RWPE2 (cell line): ENCODE results near the gene KCNK3.

Experiments used
- ATAC-seq: fragments of 200-7000 bp; cut with Tn5 transposase; 3 replicates; pipeline ENCODE4 v1.9.1; 2021; ENCODE audit warnings: low read depth
- DNase-seq: peaks from one replicate; pipeline ENCODE4 v3.0.0-alpha.2; 2020; ENCODE audit warnings: low spot score
- H3K27ac ChIP-seq: fragments of 450-650 bp; 2 replicates; pipeline ENCODE4 v1.5.1; 2017; ENCODE audit warnings: mild to moderate bottlenecking; ENCODE audit not compliant: poor library complexity, severe bottlenecking
- H3K27me3 ChIP-seq: fragments of 250-450 bp; sonication (Bioruptor Pico); 2 replicates; pipeline ENCODE4 v1.5.1; 2021; ENCODE audit warnings: mild to moderate bottlenecking, moderate library complexity; ENCODE audit not compliant: insufficient read depth, poor library complexity, severe bottlenecking
- H3K36me3 ChIP-seq: fragments of 250-450 bp; sonication (Bioruptor Pico); 2 replicates; pipeline ENCODE4 v1.5.1; 2020; ENCODE audit warnings: low read depth, mild to moderate bottlenecking, moderate library complexity
- H3K4me1 ChIP-seq: fragments of 250-450 bp; sonication (Bioruptor Pico); 2 replicates; pipeline ENCODE4 v1.5.1; 2021; ENCODE audit warnings: mild to moderate bottlenecking, moderate library complexity; ENCODE audit not compliant: insufficient read depth, poor library complexity, severe bottlenecking
- H3K4me3 ChIP-seq: fragments of 250-450 bp; sonication (Bioruptor Pico); 2 replicates; pipeline ENCODE4 v1.5.1; 2021; ENCODE audit warnings: mild to moderate bottlenecking, moderate library complexity; ENCODE audit not compliant: severe bottlenecking
- H3K9me3 ChIP-seq: fragments of 250-450 bp; sonication (Bioruptor Pico); 2 replicates; pipeline ENCODE4 v1.5.1; 2021; ENCODE audit warnings: mild to moderate bottlenecking, moderate library complexity; ENCODE audit not compliant: severe bottlenecking
- TF ChIP-seq, protein P1 (sequence below): fragments of 450-650 bp; IDR thresholded peaks from one replicate; pipeline ENCODE4 v1.5.1; 2017; ENCODE audit warnings: mild to moderate bottlenecking, moderate library complexity; ENCODE audit not compliant: poor library complexity, severe bottlenecking

KCNK3 gene

DNA sequence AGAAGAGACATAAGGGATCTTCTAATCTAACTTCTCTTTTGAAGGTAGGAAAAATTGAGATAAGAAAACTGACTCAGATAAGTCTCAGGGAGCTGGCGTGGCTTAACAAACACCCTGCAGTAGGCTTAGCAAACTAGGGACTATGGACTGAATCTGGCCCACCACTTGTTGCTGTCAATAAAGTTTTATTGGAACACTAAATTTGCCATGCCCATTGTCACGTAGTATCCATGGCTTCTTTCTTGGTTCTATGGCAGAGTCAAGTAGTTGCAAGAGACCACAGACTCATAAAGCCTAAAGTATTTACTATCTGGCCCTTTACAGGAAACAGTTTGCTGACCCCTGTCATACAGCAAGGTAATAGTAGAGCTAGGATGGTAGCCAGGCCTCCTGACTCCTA, 24.2 kb downstream of the KCNK3 start:
- H3K4me1 ChIP-seq: peaks cover 10% of the 10 kb centered on the region
- no peak for DNase-seq
- no peak for ATAC-seq
- no peaks in the 10 kb centered on the region for H3K36me3 ChIP-seq
- no peaks in the 10 kb centered on the region for H3K9me3 ChIP-seq
- no peak overlapping the region for H3K4me3 ChIP-seq
- TF ChIP-seq, protein P1, sequence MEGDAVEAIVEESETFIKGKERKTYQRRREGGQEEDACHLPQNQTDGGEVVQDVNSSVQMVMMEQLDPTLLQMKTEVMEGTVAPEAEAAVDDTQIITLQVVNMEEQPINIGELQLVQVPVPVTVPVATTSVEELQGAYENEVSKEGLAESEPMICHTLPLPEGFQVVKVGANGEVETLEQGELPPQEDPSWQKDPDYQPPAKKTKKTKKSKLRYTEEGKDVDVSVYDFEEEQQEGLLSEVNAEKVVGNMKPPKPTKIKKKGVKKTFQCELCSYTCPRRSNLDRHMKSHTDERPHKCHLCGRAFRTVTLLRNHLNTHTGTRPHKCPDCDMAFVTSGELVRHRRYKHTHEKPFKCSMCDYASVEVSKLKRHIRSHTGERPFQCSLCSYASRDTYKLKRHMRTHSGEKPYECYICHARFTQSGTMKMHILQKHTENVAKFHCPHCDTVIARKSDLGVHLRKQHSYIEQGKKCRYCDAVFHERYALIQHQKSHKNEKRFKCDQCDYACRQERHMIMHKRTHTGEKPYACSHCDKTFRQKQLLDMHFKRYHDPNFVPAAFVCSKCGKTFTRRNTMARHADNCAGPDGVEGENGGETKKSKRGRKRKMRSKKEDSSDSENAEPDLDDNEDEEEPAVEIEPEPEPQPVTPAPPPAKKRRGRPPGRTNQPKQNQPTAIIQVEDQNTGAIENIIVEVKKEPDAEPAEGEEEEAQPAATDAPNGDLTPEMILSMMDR: no peak
- H3K27me3 ChIP-seq: no peaks in the 10 kb centered on the region
- no peak overlapping the region for H3K27ac ChIP-seq

DNA sequence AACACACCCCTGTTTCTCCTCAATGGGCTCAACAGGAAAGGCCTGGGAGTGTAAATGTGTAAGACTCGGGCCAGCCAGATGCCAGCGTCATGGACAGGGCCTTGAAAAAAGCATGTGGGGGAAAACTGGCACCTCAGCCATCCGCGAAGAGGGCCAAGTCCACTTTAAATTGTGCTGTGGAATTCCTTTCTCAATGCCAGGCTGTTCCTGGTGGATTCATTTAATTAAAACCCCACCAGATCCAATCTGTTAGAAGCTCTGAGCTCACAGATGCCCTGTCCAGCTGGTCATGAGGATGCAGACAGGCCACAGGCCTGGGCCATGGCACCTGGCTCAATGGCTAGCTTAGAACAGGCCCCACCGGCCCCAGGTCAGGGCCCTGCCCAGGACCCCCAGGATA, 24.8 kb downstream of the KCNK3 start:
- Histone ChIP-seq H3K4me1 (peaks cover 10% of the 10 kb centered on the region), H3K27me3 (no peaks in the 10 kb centered on the region), H3K9me3 (no peaks in the 10 kb centered on the region), H3K36me3 (no peaks in the 10 kb centered on the region), H3K27ac (no peak overlapping the region), H3K4me3 (no peak overlapping the region)
- TF ChIP-seq, protein P1: no peak
- ATAC-seq (no peak), DNase-seq (no peak)

DNA sequence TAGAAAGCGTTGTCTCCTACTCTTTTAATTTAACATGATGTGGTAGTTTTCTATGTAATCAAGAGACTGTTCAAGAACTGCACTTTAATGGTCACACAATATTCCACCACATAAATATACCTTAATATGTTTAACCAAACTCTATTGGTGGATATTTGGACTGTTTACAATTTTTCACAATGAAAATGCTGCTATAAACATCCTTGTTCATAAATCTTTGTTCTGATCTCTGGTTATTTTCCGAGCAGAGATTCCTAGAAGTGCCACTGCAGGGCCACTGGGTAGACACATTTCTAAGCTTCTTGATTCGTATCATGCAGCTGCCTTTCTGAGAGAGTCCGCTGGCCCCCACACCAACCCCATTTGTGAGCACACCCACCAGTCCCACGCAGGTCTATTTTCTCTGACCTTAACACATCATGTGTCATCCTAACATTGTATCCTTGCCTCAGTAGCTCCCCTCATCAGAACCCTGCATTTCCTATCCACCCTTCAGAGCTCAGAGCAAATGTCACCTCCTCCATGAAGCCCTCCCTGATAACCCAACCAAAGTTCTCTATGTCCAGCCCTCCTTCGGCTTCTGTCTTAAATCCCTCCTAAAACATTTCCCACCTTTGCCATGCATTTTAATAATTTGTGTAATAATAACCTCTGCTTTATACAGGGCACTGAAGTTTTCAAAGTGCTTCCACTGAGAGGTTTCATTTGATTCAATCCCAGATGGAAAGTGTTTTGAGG, 26.6 kb downstream of the KCNK3 start:
- Histone ChIP-seq H3K36me3 (no peaks in the 10 kb centered on the region), H3K9me3 (no peaks in the 10 kb centered on the region), H3K27me3 (no peaks in the 10 kb centered on the region), H3K4me1 (peaks cover 16% of the 10 kb centered on the region), H3K4me3 (no peak overlapping the region), H3K27ac (no peak overlapping the region)
- DNase-seq (no peak), ATAC-seq (no peak)
- TF ChIP-seq, protein P1: no peak

DNA sequence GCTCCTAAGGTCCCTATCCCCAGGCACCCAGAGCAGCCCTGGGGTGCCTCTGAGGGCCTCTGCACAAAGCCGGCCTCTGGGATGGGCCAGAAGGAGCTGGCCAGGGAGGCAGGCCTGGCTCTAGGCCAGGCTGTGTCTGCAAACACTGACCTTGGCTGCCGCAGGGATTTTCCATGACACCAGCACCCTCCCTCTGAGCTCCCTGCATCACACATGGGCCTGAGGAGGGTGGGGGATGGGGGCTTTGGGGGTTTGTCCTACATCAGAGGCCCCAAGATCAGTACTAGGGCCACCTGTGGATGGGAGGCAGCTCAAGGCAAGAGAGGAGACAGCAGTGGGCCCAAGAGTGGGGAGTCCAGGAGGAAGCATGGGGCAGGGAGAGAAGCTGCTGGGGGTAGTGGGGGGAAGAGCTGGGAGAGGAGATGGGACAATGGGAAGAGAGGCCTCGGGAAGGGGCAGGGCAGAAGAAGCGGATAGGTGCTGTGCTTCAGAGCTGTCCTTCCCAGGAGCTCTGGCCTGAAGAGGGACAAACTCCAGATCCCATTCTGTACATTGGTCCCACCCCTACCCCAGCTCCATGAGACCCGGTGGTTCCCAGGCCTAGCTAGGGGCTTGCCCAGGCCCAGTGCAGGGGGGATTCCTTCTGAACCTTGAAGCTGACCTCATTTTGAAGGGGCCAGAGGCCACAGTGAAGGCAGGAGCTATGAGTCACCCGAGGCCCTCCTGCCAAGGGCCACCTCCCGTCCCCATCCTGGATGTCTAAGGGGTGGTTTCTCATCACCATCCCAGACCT, 28.0 kb downstream of the KCNK3 start:
- Histone ChIP-seq H3K36me3 (no peaks in the 10 kb centered on the region), H3K4me1 (peaks cover 18% of the 10 kb centered on the region), H3K9me3 (no peaks in the 10 kb centered on the region), H3K27me3 (no peaks in the 10 kb centered on the region), H3K27ac (no peak overlapping the region), H3K4me3 (no peak overlapping the region)
- ATAC-seq: no peak
- TF ChIP-seq, protein P1: no peak
- no peak for DNase-seq
